NOMO-1 treated with DMSO at 0.1 percent for 48 hours (cell line): ENCODE measurements around the gene TBXAS1.

ENCODE experiments used
- DNase-seq: peaks from one replicate; lab custom pipeline; 2025; ENCODE audit not compliant: unreplicated experiment; lab: John Stamatoyannopoulos, UW

The TBXAS1 gene

GRCh38 chr7:140018125-140019043, 189.3 kb downstream of the TBXAS1 start:
- DNase-seq: no peak

GRCh38 chr7:140019172-140019571, 190.1 kb downstream of the TBXAS1 start:
- no peak for DNase-seq

- DNase-seq: no peak
These were observed 190.5 kb downstream of the TBXAS1 start for GRCh38 chr7:140019606-140020005.

GRCh38 chr7:140021603-140022002, 192.5 kb downstream of the TBXAS1 start:
- no peak for DNase-seq

GRCh38 chr7:140022582-140023211, 193.6 kb downstream of the TBXAS1 start:
- no peak for DNase-seq

GRCh38 chr7:140023728-140024127, 194.7 kb downstream of the TBXAS1 start:
- DNase-seq: no peak

GRCh38 chr7:140024585-140024984, 195.5 kb downstream of the TBXAS1 start:
- no peak for DNase-seq

- no peak for DNase-seq
These were observed 196.2 kb downstream of the TBXAS1 start for GRCh38 chr7:140025241-140025640.

- DNase-seq: no peak
These were observed 196.9 kb downstream of the TBXAS1 start for GRCh38 chr7:140025814-140026433.

- no peak for DNase-seq
These were observed 197.9 kb downstream of the TBXAS1 start for GRCh38 chr7:140026935-140027334.

- no peak for DNase-seq
These were observed 198.8 kb downstream of the TBXAS1 start for GRCh38 chr7:140027858-140028257.

GRCh38 chr7:140028311-140028710, 199.2 kb downstream of the TBXAS1 start:
- DNase-seq: no peak

- no peak for DNase-seq
These were observed 200.0 kb downstream of the TBXAS1 start for GRCh38 chr7:140029072-140029471.

- no peak for DNase-seq
These were observed 202.3 kb downstream of the TBXAS1 start for GRCh38 chr7:140031364-140031763.

- DNase-seq: no peak
These were observed 204.0 kb downstream of the TBXAS1 start for GRCh38 chr7:140033036-140033435.

- no peak for DNase-seq
These were observed 204.8 kb downstream of the TBXAS1 start for GRCh38 chr7:140033779-140034363.

GRCh38 chr7:140034421-140034820, 205.4 kb downstream of the TBXAS1 start:
- DNase-seq: no peak

- no peak for DNase-seq
These were observed 206.5 kb downstream of the TBXAS1 start for GRCh38 chr7:140035400-140036223.

GRCh38 chr7:140036224-140036962, 207.3 kb downstream of the TBXAS1 start:
- DNase-seq: peak; percentile 18

GRCh38 chr7:140039066-140039465, 210.0 kb downstream of the TBXAS1 start:
- DNase-seq: no peak
